ENCODE measurements around the gene PIPOX.

The PIPOX gene

GRCh38 chr17:29099527-29099926 is 56.6 kb downstream of the PIPOX start:
- no peaks in the 10 kb centered on the region for H3K36me3 ChIP-seq (ENCODE audit: insufficient read depth, low read length)
- H3K4me1 ChIP-seq (ENCODE audit: control insufficient read depth, insufficient read depth, low read length, unreplicated experiment), result no peaks in the 10 kb centered on the region
- no peak overlapping the region for H3K4me3 ChIP-seq (ENCODE audit: low read depth, low read length)

DNA sequence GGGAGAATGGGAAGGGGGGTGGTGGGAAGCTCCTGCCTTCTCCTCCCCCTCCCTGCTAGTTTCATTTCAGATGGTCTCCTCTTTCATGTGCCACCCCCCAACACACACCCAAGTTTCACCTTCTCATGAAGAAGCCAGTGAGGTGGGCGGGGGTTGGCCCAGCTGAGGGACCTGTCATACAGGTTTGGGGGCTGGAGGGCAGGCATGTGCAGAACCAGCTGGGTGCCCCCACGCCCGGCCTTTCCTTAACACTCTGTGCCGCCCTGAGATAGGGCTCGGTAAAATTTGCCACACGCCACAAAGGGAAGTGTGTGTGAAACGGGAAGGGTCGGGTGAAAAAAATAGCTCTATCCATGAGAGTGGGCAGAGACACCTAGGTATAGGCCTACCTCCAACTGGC is 57.4 kb downstream of the PIPOX start:
- no peak overlapping the region for H2AFZ ChIP-seq (ENCODE audit: low read length, unreplicated experiment)
- no peaks in the 10 kb centered on the region for H3K27me3 ChIP-seq (ENCODE audit: insufficient read depth, low read length)
- H3K27ac ChIP-seq (ENCODE audit: low read depth, low read length), result no peak overlapping the region
- H3K36me3 ChIP-seq (ENCODE audit: insufficient read depth, low read length), result no peaks in the 10 kb centered on the region
- no peaks in the 10 kb centered on the region for H3K4me1 ChIP-seq (ENCODE audit: control insufficient read depth, insufficient read depth, low read length, unreplicated experiment)
- H3K4me3 ChIP-seq (ENCODE audit: low read depth, low read length), result no peak overlapping the region
- H3K79me2 ChIP-seq (ENCODE audit: control insufficient read depth, insufficient read depth, low read length, unreplicated experiment), result no peaks in the 10 kb centered on the region

More at GRCh38 chr17:29099527-29099926, 56.6 kb downstream of the PIPOX start:
- Histone ChIP-seq H3K27ac (ENCODE audit: low read depth, low read length) (no peak overlapping the region), H3K27me3 (ENCODE audit: insufficient read depth, low read length) (no peaks in the 10 kb centered on the region), H3K79me2 (ENCODE audit: control insufficient read depth, insufficient read depth, low read length, unreplicated experiment) (no peaks in the 10 kb centered on the region), H2AFZ (ENCODE audit: low read length, unreplicated experiment) (no peak overlapping the region)

DNA sequence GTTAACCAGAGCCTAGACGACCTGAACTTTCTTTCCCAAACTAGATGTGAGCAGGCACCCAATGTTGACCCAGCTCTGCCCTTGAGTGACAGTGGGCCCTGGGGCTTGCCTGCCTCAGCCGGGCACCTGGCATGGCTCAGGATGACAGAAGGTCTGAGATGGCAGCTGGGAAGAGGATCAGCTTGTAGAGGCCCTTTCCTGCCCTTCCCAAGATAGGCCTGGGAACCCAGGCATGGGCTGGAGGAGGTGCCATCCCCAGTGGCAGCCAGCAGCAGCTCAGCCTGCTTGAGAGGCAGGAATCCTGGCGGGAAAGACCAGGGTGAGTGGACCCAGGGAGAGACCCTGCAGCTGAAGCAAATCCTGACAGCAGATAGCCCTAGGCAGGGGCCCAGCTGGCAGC is 59.1 kb downstream of the PIPOX start:
- Histone ChIP-seq H3K79me2 (ENCODE audit: control insufficient read depth, insufficient read depth, low read length, unreplicated experiment) (no peaks in the 10 kb centered on the region), H3K27me3 (ENCODE audit: insufficient read depth, low read length) (no peaks in the 10 kb centered on the region), H3K36me3 (ENCODE audit: insufficient read depth, low read length) (no peaks in the 10 kb centered on the region), H2AFZ (ENCODE audit: low read length, unreplicated experiment) (no peak overlapping the region), H3K27ac (ENCODE audit: low read depth, low read length) (no peak overlapping the region), H3K4me3 (ENCODE audit: low read depth, low read length) (no peak overlapping the region), H3K4me1 (ENCODE audit: control insufficient read depth, insufficient read depth, low read length, unreplicated experiment) (no peaks in the 10 kb centered on the region)

DNA sequence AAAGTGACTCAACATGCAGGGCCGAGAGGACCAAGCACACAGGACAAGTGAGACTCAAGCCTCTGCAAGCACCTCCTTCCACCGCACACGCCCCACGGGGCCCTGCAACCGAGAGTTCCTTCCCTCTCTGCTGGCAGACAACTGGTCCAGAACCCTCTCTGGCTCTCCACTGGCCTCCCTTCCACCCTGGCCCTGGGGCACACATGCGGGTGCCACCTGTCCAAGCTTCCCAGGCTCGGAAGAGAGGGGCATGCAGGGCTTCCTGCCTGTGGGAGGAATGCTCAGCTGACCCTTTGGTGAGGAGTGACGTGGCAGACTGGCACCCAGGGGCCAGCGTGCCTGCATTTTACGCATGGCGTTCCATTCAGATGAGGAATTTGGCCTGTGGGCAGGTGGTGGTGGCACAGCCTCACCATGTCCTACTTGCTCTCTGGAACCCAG is 59.8 kb downstream of the PIPOX start:
- H2AFZ ChIP-seq (ENCODE audit: low read length, unreplicated experiment), result no peak overlapping the region
- H3K36me3 ChIP-seq (ENCODE audit: insufficient read depth, low read length), result no peaks in the 10 kb centered on the region
- H3K27me3 ChIP-seq (ENCODE audit: insufficient read depth, low read length), result no peaks in the 10 kb centered on the region
- H3K4me1 ChIP-seq (ENCODE audit: control insufficient read depth, insufficient read depth, low read length, unreplicated experiment), result peaks cover under 1% of the 10 kb centered on the region
- no peak overlapping the region for H3K4me3 ChIP-seq (ENCODE audit: low read depth, low read length)
- no peak overlapping the region for H3K27ac ChIP-seq (ENCODE audit: low read depth, low read length)
- H3K79me2 ChIP-seq (ENCODE audit: control insufficient read depth, insufficient read depth, low read length, unreplicated experiment), result no peaks in the 10 kb centered on the region

DNA sequence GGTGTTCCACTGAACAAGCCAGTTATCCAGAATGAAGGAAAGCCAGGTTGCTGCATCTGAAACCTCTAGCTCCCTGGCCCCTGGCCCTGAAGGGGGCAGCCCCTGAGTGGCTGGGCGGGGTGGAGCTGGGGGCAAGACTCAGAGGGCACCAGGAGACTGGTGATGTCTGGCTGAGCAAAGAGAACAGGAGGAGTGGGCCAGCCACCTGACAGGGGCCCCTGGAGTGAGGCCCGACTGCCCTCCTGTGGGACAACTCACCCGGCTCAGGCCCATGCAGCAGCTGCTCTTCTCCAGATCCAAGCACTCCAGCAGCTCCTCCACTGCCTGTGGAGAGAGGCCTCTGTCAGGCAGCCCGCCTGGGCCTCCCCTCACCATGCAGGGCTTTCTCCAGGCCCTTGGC is 60.4 kb downstream of the PIPOX start:
- Histone ChIP-seq H3K4me3 (ENCODE audit: low read depth, low read length) (no peak overlapping the region), H3K79me2 (ENCODE audit: control insufficient read depth, insufficient read depth, low read length, unreplicated experiment) (no peaks in the 10 kb centered on the region), H3K27ac (ENCODE audit: low read depth, low read length) (no peak overlapping the region), H3K27me3 (ENCODE audit: insufficient read depth, low read length) (no peaks in the 10 kb centered on the region), H2AFZ (ENCODE audit: low read length, unreplicated experiment) (no peak overlapping the region), H3K36me3 (ENCODE audit: insufficient read depth, low read length) (no peaks in the 10 kb centered on the region), H3K4me1 (ENCODE audit: control insufficient read depth, insufficient read depth, low read length, unreplicated experiment) (peaks cover 7% of the 10 kb centered on the region)

Measured in ACC112 (cell line).